Measurements from ENCODE around the gene DNAH9. TPM values are rescaled to one million over a fixed set of nuclear protein-coding genes. Genes with fewer than 3 reads are reported as not detected.
A peak's percentile ranks its signal among the peaks of the same experiment; 100 is the strongest.

The DNAH9 gene
- total RNA-seq, 3 donors from 2014 or later (not counting 1 experiment from before 2014, with no cell fraction given) = not detected

DNA sequence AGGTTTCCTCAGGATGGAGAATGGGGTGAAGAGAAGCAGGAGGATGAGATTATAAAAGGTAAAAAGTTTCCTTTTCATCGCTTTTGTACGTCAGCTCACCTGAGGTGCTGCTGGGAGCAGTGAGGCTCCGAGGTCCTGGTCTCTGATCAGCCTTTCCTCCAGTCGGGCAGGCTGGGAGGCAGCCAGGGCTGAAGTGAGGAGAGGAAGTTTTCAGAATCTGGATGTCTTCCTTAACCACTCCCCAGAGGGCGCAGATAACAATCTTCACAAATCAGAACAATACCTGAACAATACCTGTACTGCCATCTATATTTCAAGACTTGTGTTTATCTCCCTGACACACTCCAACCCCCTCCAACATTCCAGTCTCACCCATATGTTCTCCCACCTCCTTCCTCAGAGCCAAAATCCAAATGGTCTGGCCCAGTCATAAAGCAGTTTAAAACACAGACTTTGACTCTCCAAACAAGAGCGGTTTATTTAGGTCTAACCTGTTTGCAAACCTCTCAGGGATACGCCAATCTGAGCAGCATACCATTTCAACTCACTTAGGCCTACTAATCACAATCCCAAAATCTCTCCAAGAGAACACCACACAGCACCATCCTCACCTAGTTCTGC lies 392.2 kb downstream of the DNAH9 start:
- no peak for DNase-seq
- peaks cover 28% of the 10 kb centered on the region for H3K36me3 ChIP-seq (ENCODE audit: control insufficient read depth, insufficient read depth, low read length)
- Mint-ChIP-seq H3K9me3 (no peaks in the 10 kb centered on the region), H3K4me3 (no peak overlapping the region), H3K27ac (no peak overlapping the region), H3K27me3 (ENCODE audit: low read depth in 2 of 2) (no peaks in the 10 kb centered on the region), H3K36me3 (peaks cover 23% of the 10 kb centered on the region), H3K4me1 (peaks cover 25 to 34% of the 10 kb centered on the region in 2 donors)
- intact Hi-C loops (cut with micrococcal nuclease) = no loop called here
- H3K4me1 ChIP-seq (ENCODE audit: control insufficient read depth, insufficient read depth, low read length) = no peaks in the 10 kb centered on the region
- ATAC-seq = no peak
- WGBS (ENCODE audit: insufficient coverage) = 98% methylated on average over 6 of the region's 7 CpGs
- H3K27me3 ChIP-seq (ENCODE audit: control insufficient read depth, insufficient read depth, low read length) = no peaks in the 10 kb centered on the region
- TF ChIP-seq CTCF (IDR thresholded peaks at IDR 0.05) = no peak
- H3K27ac ChIP-seq (ENCODE audit: low read length) = no peak overlapping the region
- H3K4me3 ChIP-seq (ENCODE audit: low read length) = no peak overlapping the region
- H3K9me3 ChIP-seq (ENCODE audit: control insufficient read depth, insufficient read depth, low read length) = no peaks in the 10 kb centered on the region

DNA sequence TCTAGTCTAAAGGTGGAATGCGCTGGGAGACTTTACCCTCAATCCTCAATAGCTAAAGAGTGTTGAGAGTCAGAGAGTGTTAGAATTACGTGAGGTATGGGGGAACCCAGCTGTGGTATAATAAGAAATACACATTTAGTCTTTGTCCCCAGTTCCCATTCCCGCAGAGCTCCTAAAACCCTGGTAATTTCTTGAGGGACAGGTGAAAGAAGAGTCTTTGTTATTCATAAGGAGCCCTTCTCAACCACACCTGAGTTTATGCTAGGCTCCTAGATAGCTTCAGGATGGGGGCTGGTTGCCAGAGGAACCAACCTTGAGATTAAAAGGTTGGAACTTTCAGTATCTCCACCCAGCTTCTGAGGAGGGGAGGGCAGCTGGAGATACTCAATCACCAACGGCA lies 393.2 kb downstream of the DNAH9 start:
- no peak for ATAC-seq
- H3K27me3 ChIP-seq (ENCODE audit: control insufficient read depth, insufficient read depth, low read length) = no peaks in the 10 kb centered on the region
- Mint-ChIP-seq H3K4me3 (no peak overlapping the region), H3K4me1 (peaks cover 30 to 34% of the 10 kb centered on the region in 2 donors), H3K9me3 (no peaks in the 10 kb centered on the region), H3K27me3 (ENCODE audit: low read depth in 2 of 2) (no peaks in the 10 kb centered on the region), H3K36me3 (peaks cover 23% of the 10 kb centered on the region), H3K27ac (no peak overlapping the region)
- intact Hi-C loops (cut with micrococcal nuclease) = no loop called here
- no peaks in the 10 kb centered on the region for H3K4me1 ChIP-seq (ENCODE audit: control insufficient read depth, insufficient read depth, low read length)
- H3K4me3 ChIP-seq (ENCODE audit: low read length) = no peak overlapping the region
- H3K9me3 ChIP-seq (ENCODE audit: control insufficient read depth, insufficient read depth, low read length) = no peaks in the 10 kb centered on the region
- no peak for TF ChIP-seq CTCF (IDR thresholded peaks at IDR 0.05)
- H3K27ac ChIP-seq (ENCODE audit: low read length) = no peak overlapping the region
- 0% methylated on average over 1 of the region's 4 CpGs for WGBS (ENCODE audit: insufficient coverage)
- no peak for DNase-seq
- H3K36me3 ChIP-seq (ENCODE audit: control insufficient read depth, insufficient read depth, low read length) = peaks cover 24% of the 10 kb centered on the region

DNA sequence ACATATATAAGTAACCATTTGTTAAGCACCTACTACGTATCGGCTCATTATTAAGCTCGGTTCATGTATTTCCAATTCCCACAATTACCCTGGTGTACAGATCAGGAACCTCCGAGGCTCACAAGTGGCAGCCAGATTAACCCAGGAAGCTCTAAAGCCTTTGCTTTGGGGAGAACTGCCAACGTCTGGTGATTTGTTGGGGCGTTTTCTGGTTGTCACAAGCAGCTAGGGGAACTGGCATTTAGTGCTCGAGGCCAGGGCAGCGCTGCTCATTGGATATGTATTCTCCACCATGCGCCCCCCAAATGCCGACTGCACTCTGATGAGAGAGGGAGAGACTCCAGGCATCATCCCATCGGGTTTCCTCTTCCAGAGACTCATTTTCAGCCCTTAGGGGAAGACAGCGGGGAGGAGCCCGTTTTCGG lies 398.5 kb downstream of the DNAH9 start:
- Mint-ChIP-seq H3K4me1 (peaks cover 19 to 30% of the 10 kb centered on the region in 2 donors), H3K4me3 (peak overlapping the region; percentile 95), H3K27ac (peak overlapping the region; percentile 87 to 97), H3K27me3 (ENCODE audit: low read depth in 2 of 2) (peaks cover 0 to 3% of the 10 kb centered on the region in 2 donors), H3K36me3 (peaks cover 8% of the 10 kb centered on the region), H3K9me3 (peaks cover 0 to 2% of the 10 kb centered on the region in 2 donors)
- intact Hi-C loops (cut with micrococcal nuclease) = loop anchor here (1.0 kb wide), 1 partner anchor 24 kb away; the partner anchor contains the start of gene MAP2K4
- 0% methylated on average over 14 of the region's 14 CpGs for WGBS (ENCODE audit: insufficient coverage)
- H3K4me3 ChIP-seq (ENCODE audit: low read length) = peak overlapping the region; percentile 86
- ATAC-seq (peak; percentile 19 to 43 (median 22)), DNase-seq (peak in 1 of 2 donors; percentile 65)
- H3K27ac ChIP-seq (ENCODE audit: low read length) = peak overlapping the region; percentile 88
- no peaks in the 10 kb centered on the region for H3K27me3 ChIP-seq (ENCODE audit: control insufficient read depth, insufficient read depth, low read length)
- TF ChIP-seq CTCF (IDR thresholded peaks at IDR 0.05) = no peak
- peaks cover 7% of the 10 kb centered on the region for H3K4me1 ChIP-seq (ENCODE audit: control insufficient read depth, insufficient read depth, low read length)
- H3K9me3 ChIP-seq (ENCODE audit: control insufficient read depth, insufficient read depth, low read length) = peaks cover 2% of the 10 kb centered on the region
- H3K36me3 ChIP-seq (ENCODE audit: control insufficient read depth, insufficient read depth, low read length) = peaks cover 8% of the 10 kb centered on the region

Measured in natural killer cell (primary cell).